HCT116 (cell line): ENCODE measurements around the gene ADAM17. TPM values are rescaled to one million over a fixed set of nuclear protein-coding genes. Genes with fewer than 3 reads are reported as not detected.

Experiments used
- ATAC-seq: fragments of 200-7000 bp; cut with Tn5 transposase; 2 replicates; pipeline ENCODE4 v1.9.1; 2020; ENCODE audit warnings: mild to moderate bottlenecking, moderate library complexity
- BruUV-seq: library from RNA; stranded (reverse); fragments of 400-500 nt; replicated peaks from 2 replicates; lab custom pipeline; 2021; lab: Mats Ljungman, UMichigan
- CTCF ChIA-PET: fragments of 300-600 bp; sonication (Branson Sonifier 250); formaldehyde crosslinking; loops from one replicate; lab custom pipeline; 2021; ENCODE audit warnings: antibody characterized with exemption; lab: Charles Lee
- POLR2A ChIA-PET: fragments of 300-600, 350-600 bp; sonication (Branson Sonifier 250); formaldehyde crosslinking; loops from one replicate; lab custom pipeline; 2021; ENCODE audit warnings: antibody characterized with exemption; lab: Charles Lee
- RAD21 ChIA-PET, 2 experiments: fragments of 300-600 bp; sonication (Branson Sonifier 250); formaldehyde crosslinking; loops; one replicate each; lab custom pipeline; 2023; ENCODE audit warnings: low total read pairs in 2 of 2; ENCODE audit not compliant: uncharacterized antibody in 2 of 2, unreplicated experiment in 2 of 2, low non-redundant PET in 1 of 2; lab: Charles Lee
- DNase-seq: peaks from one replicate; pipeline ENCODE4 v3.0.0-alpha.2; 2010; ENCODE audit warnings: low read depth, low spot score
- H2AFZ ChIP-seq: fragments of 200-600 bp; shearing (Covaris generic), sonication (generic); 2 replicates; pipeline ENCODE4 v1.6.1; 2017; ENCODE audit warnings: low read depth, mixed run types, mixed read lengths, antibody characterized with exemption, low read length; ENCODE audit not compliant: poor library complexity, severe bottlenecking
- H3K27ac ChIP-seq: 2 replicates; pipeline ENCODE4 v1.5.1; 2012; ENCODE audit warnings: low read depth, low read length
- H3K27me3 ChIP-seq: fragments of 200-600 bp; sonication (generic); 2 replicates; pipeline ENCODE4 v1.6.1; 2016; ENCODE audit warnings: mixed run types, low read length, mixed read lengths; ENCODE audit not compliant: insufficient read depth
- H3K36me3 ChIP-seq, 2 experiments: fragments of 200-500 bp in 1 of 2; fragments of 200-600 bp in 1 of 2; sonication (Bioruptor generic) in 1 of 2; sonication (generic) in 1 of 2; 2 replicates each; pipeline versions ENCODE4 v1.5.1 to v1.6.1; 2014 to 2016; ENCODE audit warnings: low read length in 2 of 2, inconsistent platforms in 1 of 2, mixed read lengths in 1 of 2, mixed run types in 1 of 2; ENCODE audit not compliant: insufficient read depth in 2 of 2, control insufficient read depth in 1 of 2
- H3K4me1 ChIP-seq, 2 experiments: fragments of 200-600 bp in 1 of 2; sonication (generic) in 1 of 2; 2 replicates each; pipeline versions ENCODE4 v1.5.1 to v1.6.1; 2012 to 2017; ENCODE audit warnings: low read length in 2 of 2, inconsistent platforms in 1 of 2, mild to moderate bottlenecking in 1 of 2, mixed read lengths in 1 of 2, mixed run types in 1 of 2, moderate library complexity in 1 of 2; ENCODE audit not compliant: insufficient read depth in 2 of 2, control insufficient read depth in 1 of 2
- H3K4me2 ChIP-seq: fragments of 200-600 bp; sonication (generic); 2 replicates; pipeline ENCODE4 v1.6.1; 2017; ENCODE audit warnings: mixed run types, low read length, mixed read lengths
- H3K4me3 ChIP-seq, 2 experiments: fragments of 200-600 bp in 1 of 2; sonication (generic) in 1 of 2; replicated peaks in 1 of 2; 2 replicates each; pipeline ENCODE4 v1.5.1; 2011 to 2016; ENCODE audit warnings: low read length in 2 of 2, control low read depth in 1 of 2, low read depth in 1 of 2, mild to moderate bottlenecking in 1 of 2, mixed read lengths in 1 of 2, mixed run types in 1 of 2
- H3K79me2 ChIP-seq: fragments of 200-600 bp; sonication (generic); 2 replicates; pipeline ENCODE4 v1.6.1; 2017; ENCODE audit warnings: mild to moderate bottlenecking, mixed run types, low read length, moderate library complexity, mixed read lengths; ENCODE audit not compliant: insufficient read depth
- H3K9ac ChIP-seq: fragments of 200-600 bp; sonication (generic); 2 replicates; pipeline ENCODE4 v1.6.1; 2016; ENCODE audit warnings: low read length, mixed read lengths
- H3K9me2 ChIP-seq: fragments of 200-600 bp; sonication (generic), shearing (Covaris generic); 2 replicates; pipeline ENCODE4 v1.6.1; 2017; ENCODE audit warnings: mixed run types, mild to moderate bottlenecking, moderate library complexity; ENCODE audit not compliant: insufficient read depth
- H3K9me3 ChIP-seq, 2 experiments: fragments of 200-500 bp in 1 of 2; fragments of 200-600 bp in 1 of 2; sonication (Bioruptor generic) in 1 of 2; sonication (generic) in 1 of 2; 2 replicates each; pipeline ENCODE4 v1.6.1; 2014 to 2017; ENCODE audit warnings: low read length in 2 of 2, mixed read lengths in 2 of 2, inconsistent platforms in 1 of 2, low read depth in 1 of 2, mild to moderate bottlenecking in 1 of 2, mixed run types in 1 of 2, moderate library complexity in 1 of 2; ENCODE audit not compliant: control insufficient read depth in 1 of 2, insufficient read depth in 1 of 2
- H4K20me1 ChIP-seq: fragments of 200-600 bp; sonication (generic), shearing (Covaris generic); 2 replicates; pipeline ENCODE4 v1.6.1; 2017; ENCODE audit warnings: mixed run types, mild to moderate bottlenecking, moderate library complexity; ENCODE audit not compliant: insufficient read depth
- CBX3 ChIP-seq: IDR thresholded peaks from 2 replicates; pipeline ENCODE4 v1.6.1; 2012; ENCODE audit warnings: low read depth
- CTCF ChIP-seq, 3 experiments: fragments of 200-600 bp in 1 of 3; sonication (generic) in 1 of 3; IDR thresholded peaks in 2 of 3; conservative IDR thresholded peaks in 1 of 3; 2 replicates each; pipeline ENCODE4 v1.5.1; 2012 to 2017; ENCODE audit warnings: low read depth in 2 of 3, low read length in 2 of 3, antibody characterized with exemption in 1 of 3, borderline replicate concordance in 1 of 3, control low read depth in 1 of 3, mild to moderate bottlenecking in 1 of 3, mixed read lengths in 1 of 3, mixed run types in 1 of 3, moderate library complexity in 1 of 3; ENCODE audit not compliant: insufficient read depth in 1 of 3
- EZH2 ChIP-seq: fragments of 200-600 bp; sonication (generic); IDR thresholded peaks from 2 replicates; pipeline ENCODE4 v1.6.1; 2017; ENCODE audit warnings: antibody characterized with exemption, mixed run types
- JUND ChIP-seq: IDR thresholded peaks from 2 replicates; pipeline ENCODE4 v1.6.1; 2012
- POLR2AphosphoS5 ChIP-seq: IDR thresholded peaks from 2 replicates; pipeline ENCODE4 v1.6.1; 2011; ENCODE audit warnings: mild to moderate bottlenecking, low read depth, low read length, moderate library complexity
- RAD21 ChIP-seq: IDR thresholded peaks from 2 replicates; pipeline ENCODE4 v1.6.1; 2012; ENCODE audit warnings: low read depth, mild to moderate bottlenecking
- SIN3A ChIP-seq: IDR thresholded peaks from 2 replicates; pipeline ENCODE4 v1.6.1; 2012; ENCODE audit warnings: low read depth
- SP1 ChIP-seq: IDR thresholded peaks from 2 replicates; pipeline ENCODE4 v1.6.1; 2012; ENCODE audit warnings: low read depth
- ZNF274 ChIP-seq: fragments of 200-500 bp; sonication (Bioruptor generic); IDR thresholded peaks from 2 replicates; pipeline ENCODE4 v1.6.1; 2014; ENCODE audit warnings: mild to moderate bottlenecking, low read depth, low read length, inconsistent platforms
- intact Hi-C: fragments of 100-400 bp; cut with micrococcal nuclease; formaldehyde crosslinking; loops from 2 replicates; pipeline ENCODE4 v1.10.0; 2022
- total RNA-seq: library from RNA; stranded (reverse); gene quantifications from one replicate; pipeline ENCODE4 v1.2.1, GENCODE V29; 2021; ENCODE audit not compliant: unreplicated experiment
- TF ChIP-seq, protein P1 (sequence below): IDR thresholded peaks from 2 replicates; pipeline ENCODE4 v1.6.1; 2011; ENCODE audit warnings: mild to moderate bottlenecking, low read length, moderate library complexity; ENCODE audit not compliant: insufficient replicate concordance; ENCODE audit errors: extremely low read depth
- TF ChIP-seq, protein P2 (sequence below): IDR thresholded peaks from 2 replicates; pipeline ENCODE4 v1.6.1; 2012; ENCODE audit warnings: low read depth
- TF ChIP-seq, protein P3 (sequence below): IDR thresholded peaks from 2 replicates; pipeline ENCODE4 v1.6.1; 2012

Gene ADAM17
- total RNA-seq, 1 experiment from 2014 or later: 39.2 TPM

DNA sequence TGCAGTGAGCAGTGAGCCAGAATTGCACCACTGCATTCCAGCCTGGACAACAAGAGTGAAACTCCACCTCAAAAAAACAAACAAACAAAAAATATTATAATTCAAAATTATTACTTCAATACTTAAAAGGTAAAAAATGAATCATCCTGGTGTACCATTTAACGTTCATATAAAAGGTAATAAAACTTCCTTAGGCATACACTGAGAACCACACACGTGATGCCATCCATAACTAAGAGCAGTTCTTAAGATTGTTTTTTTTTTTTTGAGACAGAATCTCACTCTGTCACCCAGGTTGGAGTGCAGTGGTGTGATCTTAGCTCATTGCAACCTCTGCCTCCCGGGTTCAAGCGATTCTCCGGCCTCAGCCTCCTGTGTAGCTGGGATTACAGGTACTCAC is 45.8 kb upstream of the ADAM17 start:
- peaks cover 99% of the 10 kb centered on the region for H3K79me2 ChIP-seq
- H2AFZ ChIP-seq: no peak overlapping the region
- POLR2A ChIA-PET: interaction anchor here (1.4 kb wide), 1 partner anchor 30 kb away, joined by 4 read pairs; the partner anchor contains the start of gene YWHAQ
- no peak for DNase-seq
- RAD21 ChIA-PET: no interaction called here
- no peak overlapping the region for H3K4me3 ChIP-seq
- H3K4me1 ChIP-seq: peaks cover 11 to 24% of the 10 kb centered on the region in 2 experiments
- no peak for ATAC-seq
- no peak overlapping the region for H3K27ac ChIP-seq
- no peak overlapping the region for H3K4me2 ChIP-seq
- H3K9me3 ChIP-seq: peaks cover 8 to 10% of the 10 kb centered on the region in 2 experiments; a peak in 3 of 4 replicates
- H3K9ac ChIP-seq: no peak overlapping the region
- H4K20me1 ChIP-seq: peaks cover 2% of the 10 kb centered on the region; the same call in 1 of the 2 replicates
- intact Hi-C loops: no loop called here
- no TSS peak for BruUV-seq
- H3K9me2 ChIP-seq: no peaks in the 10 kb centered on the region
- no peak for TF ChIP-seq POLR2AphosphoS5
- no peak for TF ChIP-seq EZH2
- no peak for TF ChIP-seq CTCF (IDR thresholded peaks at IDR 0.05 in 2 of 3, conservative IDR thresholded peaks at IDR 0.05 in 1 of 3; ENCODE audit: borderline replicate concordance in 1 of 3, insufficient read depth in 1 of 3, low read depth in 2 of 3, low read length in 2 of 3)
- TF ChIP-seq, protein P1, sequence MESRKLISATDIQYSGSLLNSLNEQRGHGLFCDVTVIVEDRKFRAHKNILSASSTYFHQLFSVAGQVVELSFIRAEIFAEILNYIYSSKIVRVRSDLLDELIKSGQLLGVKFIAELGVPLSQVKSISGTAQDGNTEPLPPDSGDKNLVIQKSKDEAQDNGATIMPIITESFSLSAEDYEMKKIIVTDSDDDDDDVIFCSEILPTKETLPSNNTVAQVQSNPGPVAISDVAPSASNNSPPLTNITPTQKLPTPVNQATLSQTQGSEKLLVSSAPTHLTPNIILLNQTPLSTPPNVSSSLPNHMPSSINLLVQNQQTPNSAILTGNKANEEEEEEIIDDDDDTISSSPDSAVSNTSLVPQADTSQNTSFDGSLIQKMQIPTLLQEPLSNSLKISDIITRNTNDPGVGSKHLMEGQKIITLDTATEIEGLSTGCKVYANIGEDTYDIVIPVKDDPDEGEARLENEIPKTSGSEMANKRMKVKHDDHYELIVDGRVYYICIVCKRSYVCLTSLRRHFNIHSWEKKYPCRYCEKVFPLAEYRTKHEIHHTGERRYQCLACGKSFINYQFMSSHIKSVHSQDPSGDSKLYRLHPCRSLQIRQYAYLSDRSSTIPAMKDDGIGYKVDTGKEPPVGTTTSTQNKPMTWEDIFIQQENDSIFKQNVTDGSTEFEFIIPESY: no peak
- no peak for TF ChIP-seq SIN3A
- TF ChIP-seq, protein P2, sequence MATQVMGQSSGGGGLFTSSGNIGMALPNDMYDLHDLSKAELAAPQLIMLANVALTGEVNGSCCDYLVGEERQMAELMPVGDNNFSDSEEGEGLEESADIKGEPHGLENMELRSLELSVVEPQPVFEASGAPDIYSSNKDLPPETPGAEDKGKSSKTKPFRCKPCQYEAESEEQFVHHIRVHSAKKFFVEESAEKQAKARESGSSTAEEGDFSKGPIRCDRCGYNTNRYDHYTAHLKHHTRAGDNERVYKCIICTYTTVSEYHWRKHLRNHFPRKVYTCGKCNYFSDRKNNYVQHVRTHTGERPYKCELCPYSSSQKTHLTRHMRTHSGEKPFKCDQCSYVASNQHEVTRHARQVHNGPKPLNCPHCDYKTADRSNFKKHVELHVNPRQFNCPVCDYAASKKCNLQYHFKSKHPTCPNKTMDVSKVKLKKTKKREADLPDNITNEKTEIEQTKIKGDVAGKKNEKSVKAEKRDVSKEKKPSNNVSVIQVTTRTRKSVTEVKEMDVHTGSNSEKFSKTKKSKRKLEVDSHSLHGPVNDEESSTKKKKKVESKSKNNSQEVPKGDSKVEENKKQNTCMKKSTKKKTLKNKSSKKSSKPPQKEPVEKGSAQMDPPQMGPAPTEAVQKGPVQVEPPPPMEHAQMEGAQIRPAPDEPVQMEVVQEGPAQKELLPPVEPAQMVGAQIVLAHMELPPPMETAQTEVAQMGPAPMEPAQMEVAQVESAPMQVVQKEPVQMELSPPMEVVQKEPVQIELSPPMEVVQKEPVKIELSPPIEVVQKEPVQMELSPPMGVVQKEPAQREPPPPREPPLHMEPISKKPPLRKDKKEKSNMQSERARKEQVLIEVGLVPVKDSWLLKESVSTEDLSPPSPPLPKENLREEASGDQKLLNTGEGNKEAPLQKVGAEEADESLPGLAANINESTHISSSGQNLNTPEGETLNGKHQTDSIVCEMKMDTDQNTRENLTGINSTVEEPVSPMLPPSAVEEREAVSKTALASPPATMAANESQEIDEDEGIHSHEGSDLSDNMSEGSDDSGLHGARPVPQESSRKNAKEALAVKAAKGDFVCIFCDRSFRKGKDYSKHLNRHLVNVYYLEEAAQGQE: no peak
- no peak for TF ChIP-seq JUND
- TF ChIP-seq CBX3: no peak
- no peak for TF ChIP-seq ZNF274
- TF ChIP-seq, protein P3, sequence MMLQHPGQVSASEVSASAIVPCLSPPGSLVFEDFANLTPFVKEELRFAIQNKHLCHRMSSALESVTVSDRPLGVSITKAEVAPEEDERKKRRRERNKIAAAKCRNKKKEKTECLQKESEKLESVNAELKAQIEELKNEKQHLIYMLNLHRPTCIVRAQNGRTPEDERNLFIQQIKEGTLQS: no peak
- TF ChIP-seq SP1: no peak
- TF ChIP-seq RAD21: no peak
- peaks cover 0 to 32% of the 10 kb centered on the region in 2 experiments; a peak in 2 of 4 replicates for H3K36me3 ChIP-seq
- H3K27me3 ChIP-seq: no peaks in the 10 kb centered on the region
- CTCF ChIA-PET: no interaction called here
